ENCODE results near the gene RFX2.

DNA sequence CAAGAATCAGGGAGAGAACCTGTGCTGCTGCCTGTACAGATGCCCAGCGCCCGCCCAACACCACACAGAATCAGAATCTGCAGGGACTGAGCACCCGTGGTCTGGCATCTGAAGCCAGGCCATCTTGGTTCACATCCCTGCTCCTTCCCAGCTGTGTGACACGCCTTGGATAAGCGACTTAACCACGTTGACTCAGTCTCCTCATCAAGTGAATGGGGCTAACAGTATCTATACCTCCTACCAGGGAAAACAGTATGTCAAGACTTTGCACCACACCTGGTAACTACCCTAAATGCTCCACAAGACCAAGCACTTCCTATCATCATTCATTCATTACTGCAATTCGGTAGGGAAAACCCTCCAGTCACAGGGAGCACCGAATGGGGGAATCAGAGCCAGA is 133.5 kb downstream of the RFX2 start:
- TF ChIP-seq, protein P1, sequence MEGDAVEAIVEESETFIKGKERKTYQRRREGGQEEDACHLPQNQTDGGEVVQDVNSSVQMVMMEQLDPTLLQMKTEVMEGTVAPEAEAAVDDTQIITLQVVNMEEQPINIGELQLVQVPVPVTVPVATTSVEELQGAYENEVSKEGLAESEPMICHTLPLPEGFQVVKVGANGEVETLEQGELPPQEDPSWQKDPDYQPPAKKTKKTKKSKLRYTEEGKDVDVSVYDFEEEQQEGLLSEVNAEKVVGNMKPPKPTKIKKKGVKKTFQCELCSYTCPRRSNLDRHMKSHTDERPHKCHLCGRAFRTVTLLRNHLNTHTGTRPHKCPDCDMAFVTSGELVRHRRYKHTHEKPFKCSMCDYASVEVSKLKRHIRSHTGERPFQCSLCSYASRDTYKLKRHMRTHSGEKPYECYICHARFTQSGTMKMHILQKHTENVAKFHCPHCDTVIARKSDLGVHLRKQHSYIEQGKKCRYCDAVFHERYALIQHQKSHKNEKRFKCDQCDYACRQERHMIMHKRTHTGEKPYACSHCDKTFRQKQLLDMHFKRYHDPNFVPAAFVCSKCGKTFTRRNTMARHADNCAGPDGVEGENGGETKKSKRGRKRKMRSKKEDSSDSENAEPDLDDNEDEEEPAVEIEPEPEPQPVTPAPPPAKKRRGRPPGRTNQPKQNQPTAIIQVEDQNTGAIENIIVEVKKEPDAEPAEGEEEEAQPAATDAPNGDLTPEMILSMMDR (IDR thresholded peaks at IDR 0.05; ENCODE audit: low read depth, low read length, missing input control), result no peak
- no peak for TF ChIP-seq JUND (IDR thresholded peaks at IDR 0.05)
- TF ChIP-seq SP1 (IDR thresholded peaks at IDR 0.05), result no peak
